K562 (cell line): ENCODE data around the gene ZEB2. TPM values are rescaled to one million over a fixed set of nuclear protein-coding genes. Genes with fewer than 3 reads are reported as not detected.
A peak's percentile ranks its signal among the peaks of the same experiment; 100 is the strongest.

Experiments
- GATA2 ChIP-seq: sonication (generic); formaldehyde crosslinking; IDR thresholded peaks from 2 replicates; pipeline ENCODE4 v1.4.0; 2020; ENCODE audit warnings: mild to moderate bottlenecking, missing genetic modification reagents
- HDGF ChIP-seq: fragments of 450-650 bp; IDR thresholded peaks from 2 replicates; pipeline ENCODE4 v1.6.1; 2016
- LARP7 ChIP-seq: fragments of 450-650 bp; IDR thresholded peaks from 2 replicates; pipeline ENCODE4 v1.6.1; 2016
- NCOA1 ChIP-seq: fragments of 450-650 bp; IDR thresholded peaks from 2 replicates; pipeline ENCODE4 v1.6.1; 2016; ENCODE audit warnings: low read depth
- NELFE ChIP-seq: IDR thresholded peaks from 2 replicates; pipeline ENCODE4 v1.6.1; 2011; ENCODE audit warnings: mild to moderate bottlenecking; ENCODE audit not compliant: insufficient read depth, insufficient read length
- TEAD4 ChIP-seq, 2 experiments: sonication (generic) in 1 of 2; formaldehyde crosslinking in 1 of 2; IDR thresholded peaks; 2 replicates each; pipeline versions ENCODE4 v1.6.1 to v1.8.0; 2012 to 2022; ENCODE audit warnings: borderline replicate concordance in 1 of 2, inconsistent platforms in 1 of 2, low read length in 1 of 2, mild to moderate bottlenecking in 1 of 2, missing genetic modification reagents in 1 of 2
- ZEB2 ChIP-seq: fragments of 450-650 bp; IDR thresholded peaks from 2 replicates; pipeline ENCODE4 v1.6.1; 2016
- ZNF197 ChIP-seq: fragments of 200-800 bp; sonication (Bioruptor generic); IDR thresholded peaks from 2 replicates; pipeline ENCODE4 v1.6.1; 2016; ENCODE audit warnings: low read depth, missing genetic modification characterization, missing compliant biosample characterization
- polyA plus RNA-seq, 8 experiments: library from polyadenylated mRNA; depleted of rRNA in 4 of 8; stranded (reverse) in 5 of 8; unstranded in 3 of 8; fragments of >200 nt; fragmentation: Nextera tagmentation in 2 of 8; fragmentation: Illumina TruSeq in 1 of 8; extraction: Ambion mirVana in 2 of 8; extraction: Trizol in 1 of 8; gene quantifications; 2 replicates each; pipeline versions ENCODE4 v1.2.1 to v1.2.3, GENCODE V29; 2011 to 2014; ENCODE audit warnings: inconsistent platforms in 1 of 8, missing spikeins in 1 of 8
- total RNA-seq, 7 experiments: library from RNA; depleted of rRNA in 6 of 7; stranded (reverse); fragments of >200 nt in 6 of 7; fragmentation: Illumina TruSeq in 2 of 7; extraction: Trizol in 2 of 7; gene quantifications; 2 replicates each; pipeline versions ENCODE4 v1.2.1 to v1.2.3, GENCODE V29; 2011 to 2021; ENCODE audit warnings: low replicate concordance in 1 of 7
- TF ChIP-seq, protein P1 (sequence below): sonication (generic); formaldehyde crosslinking; IDR thresholded peaks from 2 replicates; pipeline ENCODE4 v1.8.1; 2023; ENCODE audit warnings: mild to moderate bottlenecking, missing genetic modification reagents
- TF ChIP-seq, protein P2 (sequence below): IDR thresholded peaks from 2 replicates; pipeline ENCODE4 v1.6.1; 2016; ENCODE audit warnings: missing genetic modification characterization, missing compliant biosample characterization
- TF ChIP-seq, protein P3 (sequence below): fragments of 250-450 bp; sonication (Bioruptor Pico); IDR thresholded peaks from 2 replicates; pipeline ENCODE4 v1.5.0; 2020; ENCODE audit warnings: mild to moderate bottlenecking, borderline replicate concordance
- TF ChIP-seq, protein P4 (sequence below): sonication (generic); formaldehyde crosslinking; IDR thresholded peaks from 2 replicates; pipeline ENCODE4 v1.8.0; 2023; ENCODE audit warnings: missing genetic modification reagents, mild to moderate bottlenecking, borderline replicate concordance

Gene ZEB2
- total and polyA plus RNA-seq, 9 of the 15 experiments (the other 6 are each of a cell fraction or from before 2014, with no cell fraction given): 15.1 to 113 (median 72.3) TPM

DNA sequence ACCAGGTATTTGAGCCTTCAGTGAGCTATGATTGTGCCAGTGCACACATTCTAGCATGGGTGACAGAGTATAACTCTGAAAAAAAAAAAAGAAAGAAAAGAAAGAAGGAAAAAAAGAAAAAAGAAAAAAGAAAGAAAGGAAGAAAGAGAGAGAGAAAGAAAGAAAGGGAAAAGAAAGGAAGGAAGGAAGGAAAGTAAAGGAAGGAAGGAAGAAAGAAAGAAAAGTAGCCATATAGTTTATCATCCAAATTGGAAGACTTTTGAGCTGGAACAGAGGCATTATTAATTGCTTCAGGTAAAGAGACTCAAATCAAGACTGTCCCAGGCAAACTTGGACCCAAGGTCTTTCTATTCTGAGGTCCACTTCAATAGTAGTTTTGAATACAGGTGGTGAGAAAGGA is 32.9 kb upstream of the ZEB2 start (continued):
- TF ChIP-seq, protein P1, sequence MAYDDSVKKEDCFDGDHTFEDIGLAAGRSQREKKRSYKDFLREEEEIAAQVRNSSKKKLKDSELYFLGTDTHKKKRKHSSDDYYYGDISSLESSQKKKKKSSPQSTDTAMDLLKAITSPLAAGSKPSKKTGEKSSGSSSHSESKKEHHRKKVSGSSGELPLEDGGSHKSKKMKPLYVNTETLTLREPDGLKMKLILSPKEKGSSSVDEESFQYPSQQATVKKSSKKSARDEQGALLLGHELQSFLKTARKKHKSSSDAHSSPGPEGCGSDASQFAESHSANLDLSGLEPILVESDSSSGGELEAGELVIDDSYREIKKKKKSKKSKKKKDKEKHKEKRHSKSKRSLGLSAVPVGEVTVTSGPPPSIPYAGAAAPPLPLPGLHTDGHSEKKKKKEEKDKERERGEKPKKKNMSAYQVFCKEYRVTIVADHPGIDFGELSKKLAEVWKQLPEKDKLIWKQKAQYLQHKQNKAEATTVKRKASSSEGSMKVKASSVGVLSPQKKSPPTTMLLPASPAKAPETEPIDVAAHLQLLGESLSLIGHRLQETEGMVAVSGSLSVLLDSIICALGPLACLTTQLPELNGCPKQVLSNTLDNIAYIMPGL (CRISPR knock-in tag): no peak
- TF ChIP-seq TEAD4 (IDR thresholded peaks at IDR 0.05; ENCODE audit: low read length): no peak
- no peak for TF ChIP-seq TEAD4 (CRISPR knock-in tag; IDR thresholded peaks at IDR 0.05; ENCODE audit: borderline replicate concordance)
- TF ChIP-seq GATA2 (CRISPR knock-in tag): no peak
- TF ChIP-seq, protein P2, sequence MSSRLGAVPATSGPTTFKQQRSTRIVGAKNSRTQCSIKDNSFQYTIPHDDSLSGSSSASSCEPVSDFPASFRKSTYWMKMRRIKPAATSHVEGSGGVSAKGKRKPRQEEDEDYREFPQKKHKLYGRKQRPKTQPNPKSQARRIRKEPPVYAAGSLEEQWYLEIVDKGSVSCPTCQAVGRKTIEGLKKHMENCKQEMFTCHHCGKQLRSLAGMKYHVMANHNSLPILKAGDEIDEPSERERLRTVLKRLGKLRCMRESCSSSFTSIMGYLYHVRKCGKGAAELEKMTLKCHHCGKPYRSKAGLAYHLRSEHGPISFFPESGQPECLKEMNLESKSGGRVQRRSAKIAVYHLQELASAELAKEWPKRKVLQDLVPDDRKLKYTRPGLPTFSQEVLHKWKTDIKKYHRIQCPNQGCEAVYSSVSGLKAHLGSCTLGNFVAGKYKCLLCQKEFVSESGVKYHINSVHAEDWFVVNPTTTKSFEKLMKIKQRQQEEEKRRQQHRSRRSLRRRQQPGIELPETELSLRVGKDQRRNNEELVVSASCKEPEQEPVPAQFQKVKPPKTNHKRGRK (tag): peak; percentile 93
- no peak for TF ChIP-seq NCOA1
- TF ChIP-seq LARP7: 0 out of 2 replicates have a peak, but pooled peaks have one; percentile 52
- TF ChIP-seq ZNF197 (CRISPR knock-in tag): no peak
- TF ChIP-seq, protein P3, sequence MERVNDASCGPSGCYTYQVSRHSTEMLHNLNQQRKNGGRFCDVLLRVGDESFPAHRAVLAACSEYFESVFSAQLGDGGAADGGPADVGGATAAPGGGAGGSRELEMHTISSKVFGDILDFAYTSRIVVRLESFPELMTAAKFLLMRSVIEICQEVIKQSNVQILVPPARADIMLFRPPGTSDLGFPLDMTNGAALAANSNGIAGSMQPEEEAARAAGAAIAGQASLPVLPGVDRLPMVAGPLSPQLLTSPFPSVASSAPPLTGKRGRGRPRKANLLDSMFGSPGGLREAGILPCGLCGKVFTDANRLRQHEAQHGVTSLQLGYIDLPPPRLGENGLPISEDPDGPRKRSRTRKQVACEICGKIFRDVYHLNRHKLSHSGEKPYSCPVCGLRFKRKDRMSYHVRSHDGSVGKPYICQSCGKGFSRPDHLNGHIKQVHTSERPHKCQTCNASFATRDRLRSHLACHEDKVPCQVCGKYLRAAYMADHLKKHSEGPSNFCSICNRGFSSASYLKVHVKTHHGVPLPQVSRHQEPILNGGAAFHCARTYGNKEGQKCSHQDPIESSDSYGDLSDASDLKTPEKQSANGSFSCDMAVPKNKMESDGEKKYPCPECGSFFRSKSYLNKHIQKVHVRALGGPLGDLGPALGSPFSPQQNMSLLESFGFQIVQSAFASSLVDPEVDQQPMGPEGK (CRISPR knock-in tag): no peak
- TF ChIP-seq, protein P4, sequence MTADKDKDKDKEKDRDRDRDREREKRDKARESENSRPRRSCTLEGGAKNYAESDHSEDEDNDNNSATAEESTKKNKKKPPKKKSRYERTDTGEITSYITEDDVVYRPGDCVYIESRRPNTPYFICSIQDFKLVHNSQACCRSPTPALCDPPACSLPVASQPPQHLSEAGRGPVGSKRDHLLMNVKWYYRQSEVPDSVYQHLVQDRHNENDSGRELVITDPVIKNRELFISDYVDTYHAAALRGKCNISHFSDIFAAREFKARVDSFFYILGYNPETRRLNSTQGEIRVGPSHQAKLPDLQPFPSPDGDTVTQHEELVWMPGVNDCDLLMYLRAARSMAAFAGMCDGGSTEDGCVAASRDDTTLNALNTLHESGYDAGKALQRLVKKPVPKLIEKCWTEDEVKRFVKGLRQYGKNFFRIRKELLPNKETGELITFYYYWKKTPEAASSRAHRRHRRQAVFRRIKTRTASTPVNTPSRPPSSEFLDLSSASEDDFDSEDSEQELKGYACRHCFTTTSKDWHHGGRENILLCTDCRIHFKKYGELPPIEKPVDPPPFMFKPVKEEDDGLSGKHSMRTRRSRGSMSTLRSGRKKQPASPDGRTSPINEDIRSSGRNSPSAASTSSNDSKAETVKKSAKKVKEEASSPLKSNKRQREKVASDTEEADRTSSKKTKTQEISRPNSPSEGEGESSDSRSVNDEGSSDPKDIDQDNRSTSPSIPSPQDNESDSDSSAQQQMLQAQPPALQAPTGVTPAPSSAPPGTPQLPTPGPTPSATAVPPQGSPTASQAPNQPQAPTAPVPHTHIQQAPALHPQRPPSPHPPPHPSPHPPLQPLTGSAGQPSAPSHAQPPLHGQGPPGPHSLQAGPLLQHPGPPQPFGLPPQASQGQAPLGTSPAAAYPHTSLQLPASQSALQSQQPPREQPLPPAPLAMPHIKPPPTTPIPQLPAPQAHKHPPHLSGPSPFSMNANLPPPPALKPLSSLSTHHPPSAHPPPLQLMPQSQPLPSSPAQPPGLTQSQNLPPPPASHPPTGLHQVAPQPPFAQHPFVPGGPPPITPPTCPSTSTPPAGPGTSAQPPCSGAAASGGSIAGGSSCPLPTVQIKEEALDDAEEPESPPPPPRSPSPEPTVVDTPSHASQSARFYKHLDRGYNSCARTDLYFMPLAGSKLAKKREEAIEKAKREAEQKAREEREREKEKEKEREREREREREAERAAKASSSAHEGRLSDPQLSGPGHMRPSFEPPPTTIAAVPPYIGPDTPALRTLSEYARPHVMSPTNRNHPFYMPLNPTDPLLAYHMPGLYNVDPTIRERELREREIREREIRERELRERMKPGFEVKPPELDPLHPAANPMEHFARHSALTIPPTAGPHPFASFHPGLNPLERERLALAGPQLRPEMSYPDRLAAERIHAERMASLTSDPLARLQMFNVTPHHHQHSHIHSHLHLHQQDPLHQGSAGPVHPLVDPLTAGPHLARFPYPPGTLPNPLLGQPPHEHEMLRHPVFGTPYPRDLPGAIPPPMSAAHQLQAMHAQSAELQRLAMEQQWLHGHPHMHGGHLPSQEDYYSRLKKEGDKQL (CRISPR knock-in tag): no peak
- TF ChIP-seq ZEB2: no peak
- 0 out of 2 replicates have a peak, but pooled peaks have one; percentile 41 for TF ChIP-seq HDGF
- no peak for TF ChIP-seq NELFE
